ENCODE measurements around the gene MACF1.
"Not testable (repeated sequence)": the region's sequence is repeated elsewhere in the genome, so short reads cannot be mapped to it uniquely, and the experiment has no call there.

MACF1 gene

DNA sequence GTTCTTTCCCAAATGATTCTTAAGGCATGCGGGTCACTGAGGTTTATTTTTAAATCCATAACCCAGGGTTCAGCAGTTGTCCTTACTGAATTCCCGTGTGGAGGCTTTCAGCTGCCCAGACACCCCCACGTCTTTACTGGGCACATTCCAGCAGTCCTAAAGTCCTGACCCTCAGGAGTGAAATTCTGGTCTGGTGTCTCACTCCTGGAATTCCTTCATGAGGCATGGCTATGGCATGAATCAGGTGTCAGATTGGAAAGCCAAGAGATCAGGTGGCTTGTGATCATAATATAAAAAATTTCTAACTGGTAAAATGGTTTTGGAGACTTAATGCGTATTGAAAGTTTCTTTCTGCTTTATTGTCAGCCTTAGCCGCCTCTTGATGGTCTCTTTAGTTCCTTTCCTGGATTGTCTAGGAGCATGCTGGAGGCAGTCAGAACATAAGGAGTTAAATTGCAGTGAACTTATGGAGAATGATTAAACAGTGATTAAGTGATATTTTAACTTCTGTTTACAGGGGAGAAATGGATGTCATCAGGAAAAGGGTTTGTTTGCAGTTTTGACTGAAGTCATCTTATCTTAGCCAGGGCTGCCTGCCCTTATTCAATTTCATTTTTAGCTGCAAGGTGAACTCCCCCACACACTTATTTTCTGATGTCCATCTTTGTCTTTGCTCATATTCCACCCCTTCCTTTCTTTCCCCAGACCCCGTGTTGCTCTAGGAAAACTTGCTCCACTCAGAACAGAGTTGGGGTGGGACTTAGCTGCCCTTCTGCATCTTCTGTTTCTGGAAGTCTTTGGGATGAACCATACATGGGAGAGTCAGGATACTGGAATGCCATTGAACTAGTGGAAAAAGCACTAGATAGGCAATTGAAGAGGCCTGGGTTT lies 25.7 kb upstream of the MACF1 start:
- peak; percentile 71 for DNase-seq

DNA sequence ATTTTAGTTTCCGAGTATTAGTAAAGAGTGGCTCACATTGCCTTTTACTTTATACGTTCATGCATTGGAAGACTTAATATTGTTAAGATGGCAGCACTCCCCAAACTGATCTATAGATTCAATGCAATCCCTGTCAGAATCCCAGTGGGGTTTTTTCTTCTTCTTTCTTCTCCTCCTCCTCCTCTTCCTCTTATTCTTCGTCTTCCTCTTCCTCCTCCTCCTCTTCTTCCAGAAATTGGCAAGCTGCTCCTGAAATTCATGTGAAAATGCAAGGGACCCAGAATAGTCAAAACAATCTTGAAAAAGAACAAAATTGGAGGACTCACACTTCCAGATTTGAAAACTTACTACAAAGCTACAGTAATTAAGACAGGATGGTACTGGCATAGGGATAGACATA lies 23.2 kb upstream of the MACF1 start:
- DNase-seq = no peak

DNA sequence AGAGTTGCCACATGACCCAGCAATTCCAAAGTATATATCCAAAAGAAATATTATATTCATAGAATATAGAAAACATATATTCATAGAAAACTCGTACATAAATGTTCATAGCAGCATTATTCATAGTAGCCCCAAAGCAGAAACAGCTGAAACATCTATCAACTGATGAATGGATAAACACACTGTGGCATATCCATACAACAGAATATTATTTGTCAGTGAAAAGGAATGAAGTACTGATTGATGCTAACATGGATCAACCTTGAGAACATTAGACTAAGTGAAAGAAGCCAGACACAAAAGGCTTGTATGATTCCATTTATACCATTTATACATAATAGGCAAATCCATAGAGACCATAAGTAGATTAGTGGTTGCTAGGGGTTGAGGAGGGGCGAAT lies 21.7 kb upstream of the MACF1 start:
- DNase-seq = no peak

DNA sequence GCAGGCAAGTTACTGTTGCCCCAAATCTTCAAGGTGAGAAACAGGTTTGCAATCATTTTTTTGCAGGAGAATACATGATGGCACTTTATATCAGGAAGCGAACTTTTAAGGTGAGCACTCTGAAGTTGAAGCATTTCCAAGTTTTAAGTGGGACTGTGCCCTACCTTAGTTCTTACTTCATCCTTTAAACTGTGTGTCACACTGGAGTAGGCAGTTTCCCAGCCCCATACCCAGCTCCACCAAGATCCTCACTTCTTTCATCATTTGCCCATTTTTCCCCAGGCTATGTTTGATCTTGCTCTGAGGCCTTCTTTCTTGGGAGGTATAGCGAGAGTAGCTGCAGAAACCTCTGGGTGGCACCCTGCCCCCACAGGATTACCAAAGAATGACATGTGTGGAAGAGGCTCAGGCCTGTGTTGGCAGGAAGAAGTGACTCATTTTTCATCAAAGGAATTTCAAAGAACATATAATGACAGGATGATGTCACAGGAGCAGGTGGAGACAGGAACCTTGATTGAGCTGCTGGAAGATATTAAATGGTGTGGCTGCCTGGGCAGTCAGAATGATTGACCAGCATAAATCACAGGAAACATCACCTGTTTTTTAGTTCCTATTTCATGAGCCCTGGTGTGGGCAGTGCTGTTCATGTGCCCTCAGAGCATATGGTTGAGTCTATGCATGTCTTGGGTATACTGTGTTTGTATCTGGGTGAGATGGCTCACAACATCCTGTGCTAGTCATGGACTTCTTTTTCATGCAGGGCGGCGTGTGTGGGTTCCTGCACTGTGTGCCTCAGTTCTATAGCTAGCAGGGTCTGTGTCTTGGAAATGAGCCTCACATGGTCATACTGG lies 20.8 kb upstream of the MACF1 start:
- DNase-seq = peak; percentile 77

DNA sequence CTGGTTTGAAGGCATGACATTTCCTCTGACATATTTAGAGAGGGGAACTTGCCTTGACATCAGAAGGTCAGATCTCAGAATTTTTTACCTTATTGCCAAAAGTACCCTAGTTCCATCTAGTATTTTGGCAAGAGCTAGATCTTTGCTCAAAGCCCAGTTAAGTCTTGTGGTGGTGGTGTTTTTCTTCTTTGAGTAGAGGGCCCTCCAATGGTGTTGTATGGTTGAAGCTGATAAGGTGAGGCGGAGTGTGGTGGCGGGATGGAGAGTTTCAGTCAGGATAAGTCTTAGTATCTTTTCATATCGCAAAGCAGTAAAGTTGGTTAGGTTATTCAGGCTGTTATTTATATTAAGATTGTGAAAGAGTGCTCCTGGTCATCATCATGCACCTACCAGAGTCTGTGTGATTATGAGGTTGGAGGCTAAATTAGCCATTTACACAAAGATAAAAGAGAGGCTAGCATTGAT lies 20.1 kb upstream of the MACF1 start:
- no peak for DNase-seq

DNA sequence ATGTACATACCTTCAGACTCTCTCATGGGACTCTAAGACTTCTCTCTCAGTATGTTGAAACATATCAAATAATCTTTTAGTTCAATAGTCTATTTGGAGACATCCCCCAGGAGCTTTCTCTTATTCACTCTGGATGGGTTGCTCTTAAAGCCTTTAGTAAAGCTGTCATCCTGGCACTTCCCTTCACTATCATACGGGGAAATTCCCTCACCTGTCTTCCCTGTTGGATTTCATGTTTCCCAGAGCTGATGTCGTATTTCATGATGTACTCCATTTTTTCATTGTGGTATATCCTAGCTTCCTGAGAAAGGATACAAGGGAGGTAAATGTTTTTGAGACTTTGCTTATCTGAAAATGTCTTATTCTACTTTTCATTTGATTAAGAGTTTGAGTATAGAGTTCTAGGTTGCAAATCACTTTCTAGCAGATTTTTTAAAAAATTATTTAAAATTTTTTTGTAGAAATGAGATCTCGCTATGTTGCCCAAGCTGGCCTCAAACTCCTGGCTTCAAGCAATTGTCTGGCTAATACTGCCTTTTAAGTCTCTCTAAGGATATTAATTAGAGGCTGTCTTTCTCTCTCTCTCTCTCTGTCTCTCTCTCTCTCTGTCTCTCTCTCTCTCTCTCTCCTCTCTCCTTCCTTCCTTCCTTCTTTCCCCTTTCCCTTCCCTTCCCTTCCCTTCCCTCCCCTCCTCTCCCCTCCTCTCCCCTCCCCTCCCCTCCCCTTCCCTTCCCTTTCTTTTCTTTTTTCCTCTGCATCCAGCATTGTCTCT lies 17.0 kb upstream of the MACF1 start:
- no peak for DNase-seq

DNA sequence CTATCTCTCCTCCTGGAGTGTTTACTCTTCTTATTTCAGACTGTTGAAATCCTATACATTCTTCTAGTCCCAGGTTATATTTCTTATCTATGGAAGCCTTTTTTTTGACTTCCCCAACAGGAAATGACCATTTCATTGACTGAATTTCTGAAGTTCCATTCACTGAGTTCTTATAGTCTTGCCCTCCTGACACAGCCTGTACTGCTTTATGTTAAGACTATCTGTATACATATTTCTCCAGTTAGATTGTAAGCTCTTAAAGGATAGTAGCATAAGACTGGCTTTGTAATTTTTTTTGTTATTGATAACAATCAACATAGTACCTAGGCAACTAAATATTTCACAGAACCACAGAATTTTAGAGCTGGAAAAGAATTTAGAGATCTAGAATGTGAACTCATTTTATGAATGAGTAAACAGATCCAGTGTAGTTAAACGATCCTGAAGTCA lies 14.9 kb upstream of the MACF1 start:
- peak; percentile 67 for DNase-seq

DNA sequence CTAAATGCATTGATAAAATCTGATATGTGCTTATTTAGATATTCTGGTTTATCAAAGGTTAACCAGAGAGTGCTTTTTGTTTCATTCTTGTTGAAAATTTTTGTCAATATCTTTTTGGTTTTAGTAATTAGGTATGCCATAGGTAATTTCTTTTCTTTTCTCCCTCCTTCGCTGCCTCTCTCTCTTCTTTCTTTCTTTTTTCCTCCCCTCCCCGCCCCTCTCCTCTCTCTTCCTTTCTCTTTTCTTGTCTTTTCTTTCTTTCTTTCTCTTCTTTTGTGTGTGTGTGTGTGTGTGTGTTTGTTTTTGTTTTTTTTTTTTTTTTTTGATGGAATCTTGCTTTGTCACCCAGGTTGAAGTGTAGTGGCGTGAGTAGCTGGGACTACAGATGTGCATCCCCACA lies 14.4 kb upstream of the MACF1 start:
- DNase-seq = no peak

DNA sequence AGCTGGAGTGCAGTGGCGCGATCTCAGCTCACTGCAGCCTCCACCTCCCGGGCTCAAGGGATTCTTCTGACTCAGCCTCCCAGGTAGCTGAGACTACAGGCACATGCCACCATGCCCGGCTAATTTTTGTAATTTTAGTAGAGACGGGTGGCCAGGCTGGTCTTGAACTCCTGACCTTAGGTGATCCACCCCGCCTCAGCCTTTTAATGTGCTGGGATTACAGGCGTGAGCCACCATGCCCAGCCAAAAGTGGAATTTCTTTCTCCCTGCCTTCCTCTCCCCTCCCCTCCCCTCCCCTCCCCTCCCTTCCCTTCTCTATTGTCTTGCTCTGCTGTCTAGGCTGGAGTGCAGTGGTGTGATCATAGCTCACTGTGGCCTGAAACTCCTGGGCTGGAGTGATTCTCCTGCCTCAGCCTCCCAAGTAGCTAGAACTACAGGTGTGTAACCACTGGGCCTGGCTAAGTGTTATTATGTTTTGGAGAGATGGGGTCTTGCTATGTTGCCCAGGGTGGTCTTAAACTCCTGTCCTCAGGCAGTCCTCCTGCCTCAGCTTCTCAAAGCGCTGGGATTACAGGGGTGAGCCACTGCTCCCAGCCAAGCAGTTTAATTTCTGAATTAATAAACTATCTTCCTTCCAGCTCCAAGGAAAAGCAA lies 10.0 kb upstream of the MACF1 start:
- DNase-seq = no peak

DNA sequence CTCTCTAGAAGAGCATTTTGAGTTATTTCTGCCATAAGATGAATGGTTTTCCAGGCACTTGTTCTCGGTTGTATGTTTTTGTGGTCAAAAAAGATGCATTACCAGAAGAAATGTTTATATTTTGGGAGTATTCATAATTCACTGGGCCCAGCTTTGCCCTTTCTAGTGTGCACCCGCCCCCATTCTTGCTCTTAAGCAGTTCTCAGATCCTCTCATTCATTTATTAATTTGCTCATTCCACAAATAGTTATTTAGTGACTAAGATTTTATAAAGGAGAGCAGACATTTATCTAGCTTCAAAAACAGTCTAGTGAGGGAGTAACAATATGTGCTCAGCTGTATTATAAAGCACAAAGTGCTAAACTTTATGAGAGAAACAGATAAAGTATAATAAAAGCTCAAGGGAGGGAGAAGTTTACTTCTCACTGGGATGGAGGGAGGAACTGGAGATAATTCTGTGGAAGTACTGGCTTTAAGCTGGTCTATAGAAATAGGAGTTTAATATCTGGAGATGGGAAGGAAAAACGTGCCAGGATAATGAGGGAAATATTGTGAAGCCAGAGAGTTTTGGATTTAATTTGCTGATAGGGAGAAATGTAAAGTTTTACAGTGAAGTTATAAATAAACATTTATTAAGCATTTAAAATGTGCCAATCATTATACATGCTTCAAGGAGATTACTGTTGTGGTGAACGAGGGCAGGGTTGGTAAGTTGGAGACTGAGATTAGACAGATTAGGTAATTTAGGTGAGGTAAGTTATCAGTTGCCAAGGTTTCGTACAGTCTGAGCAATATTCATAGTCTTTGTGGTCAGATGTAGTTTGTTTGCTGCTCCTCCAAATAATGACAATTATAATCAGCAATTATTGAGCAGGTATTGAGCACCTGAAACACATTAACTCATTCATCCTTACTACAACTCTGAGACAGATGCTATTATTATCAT lies 9.1 kb upstream of the MACF1 start:
- DNase-seq = peak; percentile 76

DNA sequence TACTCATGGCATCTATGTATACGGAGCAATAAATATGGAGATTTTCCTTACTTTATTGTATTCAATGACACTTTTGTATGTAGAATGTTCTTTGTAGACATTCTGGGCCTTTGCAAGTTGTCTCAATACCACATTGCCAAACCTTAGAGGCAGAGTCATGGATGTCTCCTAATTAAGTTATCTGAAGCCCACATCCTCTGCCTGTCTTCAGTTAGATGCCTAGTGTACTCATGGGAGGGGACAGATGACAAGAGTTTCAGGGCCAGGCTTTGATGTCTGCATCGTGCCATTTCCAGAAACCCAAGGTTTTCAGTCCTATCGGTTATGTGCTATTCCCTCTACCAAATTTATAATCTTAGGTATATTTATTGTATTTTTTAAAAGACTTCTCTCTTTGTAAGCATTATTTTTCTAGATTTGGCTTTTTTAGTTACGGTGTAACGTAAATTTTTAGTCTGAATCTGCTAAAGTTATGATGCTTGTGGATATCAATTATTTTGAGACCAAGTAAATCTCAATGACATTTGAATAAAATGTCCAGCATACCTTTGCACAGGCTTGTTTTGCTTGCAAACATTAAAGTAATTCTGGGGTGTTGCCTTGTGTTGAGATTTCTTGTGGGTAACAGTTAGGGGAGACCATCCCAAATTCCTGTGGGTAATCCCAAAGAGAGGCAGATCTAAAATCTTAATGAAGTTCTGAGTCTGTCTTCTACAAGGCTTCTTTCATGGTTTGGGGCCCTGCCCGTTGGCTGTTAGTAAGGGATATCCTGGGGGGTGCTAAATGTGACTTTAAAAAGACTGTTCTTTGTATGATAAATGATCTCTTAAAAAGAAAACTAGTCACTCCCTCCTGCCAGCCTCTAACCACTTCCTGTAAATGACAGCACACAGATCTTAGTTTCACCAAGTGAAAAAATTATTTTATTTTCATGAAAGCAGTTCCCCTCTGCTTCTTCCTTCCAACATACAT lies 8.0 kb upstream of the MACF1 start:
- DNase-seq = peak; percentile 70

DNA sequence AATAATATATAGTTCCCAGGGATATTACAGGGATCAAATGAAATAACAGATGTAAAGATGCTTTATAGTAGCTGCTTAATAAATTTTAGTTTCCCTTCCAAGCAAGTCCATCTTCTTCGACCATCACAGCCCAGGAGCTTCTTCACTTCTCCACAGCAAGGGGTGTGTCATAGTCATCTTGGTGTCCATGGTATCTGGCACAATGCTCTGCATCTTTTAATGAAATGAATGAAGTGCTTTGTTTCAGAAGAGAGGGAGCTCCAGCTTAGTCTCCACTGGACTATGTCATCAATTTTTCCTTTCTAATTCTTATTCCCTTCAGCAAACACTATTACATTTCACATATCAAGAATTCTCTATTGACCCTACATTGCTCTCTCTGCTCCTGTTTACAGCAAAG lies 4.9 kb upstream of the MACF1 start:
- no peak for DNase-seq

DNA sequence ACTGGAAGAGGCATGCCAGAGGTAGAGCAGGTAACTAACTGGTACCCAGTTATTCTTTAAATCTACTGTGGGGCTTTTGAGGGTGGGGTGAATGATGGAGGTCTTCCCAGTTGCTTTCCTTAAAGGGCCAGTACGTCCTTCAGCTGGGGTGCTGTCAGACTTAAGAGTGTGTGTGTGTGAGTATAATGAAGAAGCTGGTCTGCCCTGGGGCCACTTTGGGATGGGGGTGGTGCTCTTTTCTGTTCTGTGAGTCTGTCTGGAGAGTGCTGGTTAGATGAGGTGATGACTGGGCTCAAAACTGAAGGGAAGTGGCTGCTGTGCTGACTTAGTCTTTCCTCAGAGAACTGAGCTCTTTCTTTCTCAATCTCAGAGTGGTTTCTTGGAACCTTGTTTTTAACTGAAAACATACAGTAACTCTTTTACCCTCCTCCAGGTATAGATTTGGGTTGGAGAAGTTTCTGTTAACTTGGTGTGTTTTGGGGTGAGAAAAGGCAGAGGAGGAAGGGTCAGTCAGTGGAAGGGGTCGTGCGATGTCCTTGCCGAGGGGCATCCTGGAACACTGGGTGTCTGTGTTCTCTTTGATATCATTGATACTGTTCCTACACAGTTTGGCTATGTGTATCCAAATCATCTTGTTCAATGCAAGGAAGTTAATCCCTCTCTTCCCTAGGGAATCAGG lies 746 bp downstream of the MACF1 start:
- DNase-seq = peak; percentile 70

DNA sequence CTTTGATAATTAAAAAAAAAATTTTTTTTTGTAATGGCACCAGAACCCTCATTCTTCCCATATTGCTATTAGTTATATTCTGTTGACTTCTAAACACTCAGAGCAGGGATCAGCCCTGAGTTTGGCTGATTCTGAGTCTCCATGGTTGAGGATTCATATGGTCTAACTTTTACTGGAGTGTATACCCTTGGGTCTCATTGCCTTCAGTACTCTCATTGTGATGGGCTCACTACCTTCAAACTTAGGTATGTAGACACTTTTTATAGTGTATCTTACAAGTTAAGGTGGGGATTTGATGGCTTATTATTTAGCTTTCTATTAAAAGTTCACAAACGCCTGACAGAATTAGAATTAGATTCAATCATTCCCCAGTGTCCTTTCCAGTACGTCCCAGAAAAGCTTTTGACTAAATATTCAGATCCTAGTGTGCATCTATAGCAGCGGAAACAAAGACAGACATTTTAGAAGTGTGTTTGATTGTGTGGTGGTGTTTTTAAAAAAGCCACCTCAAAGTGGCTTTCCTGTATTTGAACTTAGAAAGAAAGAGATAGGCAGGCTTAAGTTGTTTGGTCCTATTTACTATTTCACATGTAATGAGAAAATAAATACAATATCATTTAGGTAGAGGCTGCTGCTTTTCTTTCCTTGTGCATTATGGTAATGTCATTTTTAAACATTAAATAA lies 1.4 kb downstream of the MACF1 start:
- DNase-seq = no peak

DNA sequence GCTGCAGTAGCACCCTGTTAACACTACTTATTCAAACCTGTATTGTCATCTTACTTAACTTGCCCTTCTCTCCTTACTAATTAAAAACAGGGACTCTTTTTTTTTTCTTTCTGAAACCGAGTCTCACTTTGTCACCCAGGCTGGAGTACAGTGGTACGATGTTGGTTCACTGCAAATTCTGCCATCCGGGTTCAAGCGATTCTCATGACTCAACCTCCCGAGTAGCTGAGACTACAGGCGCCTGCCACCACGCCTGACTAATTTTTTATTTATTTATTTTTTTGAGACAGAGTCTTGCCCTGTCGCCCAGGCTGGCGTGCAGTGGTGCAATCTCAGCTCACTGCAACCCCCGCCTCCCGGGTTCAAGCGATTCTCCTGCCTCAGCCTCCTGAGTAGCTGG lies 3.9 kb downstream of the MACF1 start:
- not testable (repeated sequence) for DNase-seq

DNA sequence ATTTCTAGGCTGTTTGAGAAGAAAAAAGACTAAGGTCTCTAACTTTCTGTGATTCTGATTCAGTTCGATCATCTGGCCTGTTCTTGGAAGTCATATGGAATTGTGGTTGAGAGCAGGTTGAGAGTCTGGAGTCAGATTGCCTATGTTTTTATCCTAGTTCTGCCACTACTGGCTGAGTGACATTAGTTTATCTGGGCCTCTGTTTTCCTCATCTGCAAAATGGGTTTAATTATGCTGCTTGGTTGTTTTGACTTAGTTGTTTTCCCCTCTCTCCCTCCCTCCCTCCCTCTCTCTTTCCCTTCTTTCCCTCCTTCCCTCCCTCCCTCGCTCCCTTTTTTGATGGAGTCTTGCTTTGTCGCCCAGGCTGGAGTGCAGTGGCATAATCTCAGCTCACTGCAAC lies 6.2 kb downstream of the MACF1 start:
- DNase-seq = no peak

DNA sequence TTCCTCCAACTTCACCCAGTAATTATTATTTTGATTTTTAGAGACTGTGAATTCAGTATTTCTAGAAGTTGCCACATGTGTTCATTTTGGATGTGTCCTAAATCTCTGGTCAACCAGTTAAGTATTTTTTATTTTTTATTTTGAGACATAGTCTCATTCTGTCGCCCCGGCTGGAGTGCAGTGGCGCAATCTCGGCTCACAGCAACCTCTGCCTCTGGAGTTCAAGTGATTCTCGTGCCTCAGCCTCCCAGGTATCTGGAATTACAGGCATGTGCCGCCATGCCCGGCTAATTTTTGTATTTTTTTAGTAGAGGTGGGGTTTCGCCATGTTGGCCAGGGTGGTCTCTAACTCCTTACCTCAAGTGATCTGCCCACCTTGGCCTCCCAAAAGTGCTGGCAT lies 8.0 kb downstream of the MACF1 start:
- DNase-seq = no peak

DNA sequence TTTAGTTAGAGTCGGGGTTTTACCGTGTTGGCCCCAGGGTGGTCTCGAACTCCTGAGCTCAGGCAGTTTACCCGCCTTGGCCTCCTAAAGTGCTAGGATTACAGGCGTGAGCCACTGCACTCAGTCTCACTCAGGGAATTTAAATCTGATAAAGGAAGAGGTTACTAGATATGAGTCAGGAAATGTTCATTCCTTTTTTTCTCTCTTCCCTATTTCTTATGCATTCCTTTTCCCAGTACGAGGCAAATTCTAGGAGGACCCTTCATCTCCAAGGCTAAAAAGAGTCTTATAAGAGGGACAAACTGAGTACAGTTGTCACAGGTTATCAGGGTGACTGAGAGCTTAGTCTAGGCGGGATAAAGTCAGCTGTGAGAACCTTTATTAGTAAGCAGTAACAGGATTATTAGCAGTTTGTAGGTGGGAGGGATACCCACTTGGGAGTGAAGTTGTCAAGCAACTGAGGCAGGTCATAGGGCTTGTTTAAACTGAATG lies 9.1 kb downstream of the MACF1 start:
- DNase-seq = peak; percentile 79
